HepG2 (cell line): ENCODE results near the gene YJEFN3. TPM values are rescaled to one million over a fixed set of nuclear protein-coding genes. Genes with fewer than 3 reads are reported as not detected.

Experiments
- CBFB ChIP-seq: sonication (generic); formaldehyde crosslinking; IDR thresholded peaks from 2 replicates; pipeline ENCODE4 v1.4.0; 2020; ENCODE audit warnings: missing genetic modification reagents
- CENPX ChIP-seq: sonication (generic); formaldehyde crosslinking; IDR thresholded peaks from 2 replicates; pipeline ENCODE4 v1.9.0; 2021; ENCODE audit warnings: mild to moderate bottlenecking, missing genetic modification reagents, moderate library complexity
- KDM2A ChIP-seq: sonication (generic); formaldehyde crosslinking; IDR thresholded peaks from 2 replicates; pipeline ENCODE4 v1.4.0; 2020; ENCODE audit warnings: low read depth, missing genetic modification reagents, borderline replicate concordance
- KMT2A ChIP-seq: sonication (generic); formaldehyde crosslinking; IDR thresholded peaks from 2 replicates; pipeline ENCODE4 v1.4.0; 2020; ENCODE audit warnings: missing genetic modification reagents
- REPIN1 ChIP-seq: sonication (generic); formaldehyde crosslinking; IDR thresholded peaks from 2 replicates; pipeline ENCODE4 v1.8.0; 2022; ENCODE audit warnings: missing genetic modification reagents, low read depth, mild to moderate bottlenecking, borderline replicate concordance
- SP2 ChIP-seq: sonication (generic); formaldehyde crosslinking; IDR thresholded peaks from 2 replicates; pipeline ENCODE4 v1.5.1; 2020; ENCODE audit warnings: mild to moderate bottlenecking, missing genetic modification reagents
- SPEN ChIP-seq: sonication (generic); formaldehyde crosslinking; IDR thresholded peaks from 2 replicates; pipeline ENCODE4 v1.5.1; 2020; ENCODE audit warnings: low read depth, mild to moderate bottlenecking, missing genetic modification reagents
- STAT6 ChIP-seq: sonication (generic); formaldehyde crosslinking; IDR thresholded peaks from 2 replicates; pipeline ENCODE4 v1.4.0; 2020; ENCODE audit warnings: missing genetic modification reagents, mild to moderate bottlenecking, borderline replicate concordance
- ZBTB44 ChIP-seq: sonication (generic); formaldehyde crosslinking; IDR thresholded peaks from 2 replicates; pipeline ENCODE4 v1.4.0; 2020; ENCODE audit warnings: missing genetic modification reagents
- ZBTB7B ChIP-seq: sonication (generic); formaldehyde crosslinking; IDR thresholded peaks from 2 replicates; pipeline ENCODE4 v1.4.0; 2020; ENCODE audit warnings: missing genetic modification reagents
- ZNF362 ChIP-seq: sonication (generic); formaldehyde crosslinking; IDR thresholded peaks from 2 replicates; pipeline ENCODE4 v1.4.0; 2020; ENCODE audit warnings: missing genetic modification reagents, mild to moderate bottlenecking, borderline replicate concordance
- ZNF646 ChIP-seq: sonication (generic); formaldehyde crosslinking; IDR thresholded peaks from 2 replicates; pipeline ENCODE4 v1.9.0; 2021; ENCODE audit warnings: mild to moderate bottlenecking, missing genetic modification reagents
- polyA plus RNA-seq, 8 experiments: library from polyadenylated mRNA; depleted of rRNA in 3 of 8; stranded (reverse) in 7 of 8; unstranded in 1 of 8; fragments of >200 nt; fragmentation: Illumina TruSeq in 4 of 8; extraction: Trizol in 4 of 8; gene quantifications; 2 replicates each; pipeline versions ENCODE4 v1.2.1 to v1.2.3, GENCODE V29; 2011 to 2016; ENCODE audit warnings: low read depth in 4 of 8, missing spikeins in 1 of 8, mixed read lengths in 1 of 8; ENCODE audit not compliant: insufficient read depth in 1 of 8
- total RNA-seq, 5 experiments: library from RNA; depleted of rRNA; stranded (reverse); fragments of >200 nt; fragmentation: Illumina TruSeq; extraction: Trizol; gene quantifications; 2 replicates each; pipeline ENCODE4 v1.2.3, GENCODE V29; 2016; ENCODE audit warnings: low read depth in 1 of 5

YJEFN3 gene
- total and polyA plus RNA-seq, 2 of the 13 experiments (the other 11 are each of a cell fraction or from before 2014, with no cell fraction given): 0.89 to 4.0 TPM

- 0 out of 2 replicates have a peak, but pooled peaks have one; percentile 19 for TF ChIP-seq ZBTB44 (CRISPR knock-in tag)
- no peak for TF ChIP-seq SPEN (CRISPR knock-in tag)
- TF ChIP-seq KMT2A (CRISPR knock-in tag): 0 out of 2 replicates have a peak, but pooled peaks have one; percentile 44
- no peak for TF ChIP-seq CBFB (CRISPR knock-in tag)
- TF ChIP-seq SP2 (CRISPR knock-in tag): no peak
- no peak for TF ChIP-seq CENPX
- TF ChIP-seq ZNF362 (CRISPR knock-in tag): peak; percentile 78; the same call in 1 of the 2 replicates
- TF ChIP-seq ZNF646: no peak
- TF ChIP-seq KDM2A (CRISPR knock-in tag): 0 out of 2 replicates have a peak, but pooled peaks have one; percentile 22
- TF ChIP-seq ZBTB7B (CRISPR knock-in tag): 0 out of 2 replicates have a peak, but pooled peaks have one; percentile 31
- peak; percentile 37; the same call in 1 of the 2 replicates for TF ChIP-seq REPIN1 (CRISPR knock-in tag)
- no peak for TF ChIP-seq STAT6 (CRISPR knock-in tag)
Measured at GRCh38 chr19:19490214-19490968, 38.3 kb upstream of the YJEFN3 start (continued).
